GM19238 (cell line): ENCODE results near the gene KRT4.
"Not testable (repeated sequence)": the region's sequence is repeated elsewhere in the genome, so short reads cannot be mapped to it uniquely, and the experiment has no call there.

Experiments
- DNase-seq: peaks from one replicate; pipeline ENCODE4 v3.0.0; 2011; ENCODE audit warnings: low spot score; ENCODE audit not compliant: insufficient read length

KRT4 gene

DNA sequence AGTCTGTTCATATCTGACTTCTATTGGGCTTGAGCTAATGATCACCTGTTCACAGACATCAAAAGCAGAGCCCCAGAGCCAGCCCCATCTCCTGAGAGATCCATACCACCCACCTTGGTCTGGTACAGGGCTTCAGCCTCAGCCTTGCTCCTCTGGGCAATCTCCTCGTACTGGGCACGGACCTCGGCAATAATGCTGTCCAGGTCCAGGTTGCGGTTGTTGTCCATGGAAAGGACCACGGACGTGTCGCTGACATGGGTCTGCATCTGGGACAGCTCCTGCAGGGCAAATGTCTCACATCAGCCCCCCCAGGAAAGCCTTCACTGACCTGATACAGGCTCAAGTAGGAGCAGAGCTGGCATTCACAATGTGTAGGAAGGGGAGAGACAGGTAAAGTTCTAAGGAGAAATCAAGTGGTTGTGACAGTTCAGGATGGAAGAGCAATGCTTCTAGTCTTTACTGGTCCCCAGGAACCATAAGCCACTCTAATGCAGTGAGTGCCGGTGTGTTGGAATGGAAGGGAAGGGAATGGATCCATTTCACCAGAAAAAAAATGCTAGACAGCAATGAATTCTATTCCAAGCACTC, 5.2 kb downstream of the KRT4 start:
- DNase-seq, result no peak

GRCh38 chr12:52807544-52808470, 6.1 kb downstream of the KRT4 start:
- DNase-seq, result no peak

DNA sequence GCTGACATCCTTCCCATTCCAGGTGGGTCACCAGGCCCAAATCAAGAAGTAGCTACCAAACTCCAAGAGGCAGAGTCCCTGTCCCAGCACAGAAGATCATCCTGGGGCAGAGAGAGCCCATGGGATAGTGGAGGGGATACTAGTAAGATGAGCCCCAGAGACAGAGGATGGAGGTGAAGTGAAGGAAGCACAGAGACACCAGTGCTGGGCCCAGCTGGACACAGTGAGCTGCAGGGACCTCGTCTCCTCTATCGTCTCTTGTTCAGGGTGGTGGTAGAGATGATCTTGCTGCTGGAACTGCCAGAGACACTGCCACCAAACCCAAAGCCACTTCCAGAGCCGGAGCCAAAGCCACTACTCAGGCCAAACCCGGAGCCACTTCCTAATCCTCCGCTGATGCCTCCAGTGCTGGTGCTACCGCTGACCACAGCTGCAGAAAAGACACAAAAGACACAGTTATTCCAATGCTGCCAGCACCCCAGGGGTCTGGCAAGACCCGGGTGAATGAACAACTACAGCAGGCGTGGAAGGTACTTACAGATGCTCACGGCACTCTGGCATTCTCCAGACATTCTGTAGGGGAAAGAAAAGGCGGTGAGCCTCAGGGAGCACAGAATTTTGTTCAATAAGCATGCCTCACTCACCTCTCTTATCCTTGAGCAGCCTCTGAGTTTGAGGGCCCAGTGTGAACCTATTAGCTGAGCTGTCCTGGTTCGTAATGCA, 6.9 kb downstream of the KRT4 start:
- DNase-seq, result no peak

DNA sequence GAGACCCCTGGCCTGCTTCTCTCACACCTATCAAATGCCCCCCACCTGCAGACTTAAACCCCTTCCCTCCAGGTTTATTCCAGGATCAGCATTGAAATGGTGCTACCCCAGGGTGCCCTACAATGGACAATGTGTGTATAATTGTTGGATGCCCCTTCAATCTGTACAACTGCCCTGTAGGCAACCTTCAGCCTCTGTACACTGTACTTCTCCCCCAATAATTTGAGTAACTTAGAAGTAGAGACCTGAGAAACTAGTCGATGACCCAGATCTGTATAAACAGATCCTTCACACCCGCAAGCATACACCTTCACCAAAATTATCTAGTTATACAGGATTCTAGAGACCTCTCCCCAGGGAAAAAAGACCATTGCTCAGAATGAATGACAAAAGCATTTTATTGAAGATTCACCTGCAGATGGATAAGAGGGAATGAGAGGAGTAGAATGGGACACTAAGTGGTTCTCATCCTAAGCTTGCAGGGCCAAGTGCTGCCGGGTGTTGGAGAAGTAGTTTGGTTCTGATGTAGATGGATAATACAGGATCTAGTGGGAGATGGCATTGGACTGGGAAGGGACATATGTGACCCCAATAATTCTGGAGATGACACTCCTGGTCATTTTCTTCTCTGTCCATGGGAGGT, 7.6 kb downstream of the KRT4 start:
- DNase-seq, result no peak

DNA sequence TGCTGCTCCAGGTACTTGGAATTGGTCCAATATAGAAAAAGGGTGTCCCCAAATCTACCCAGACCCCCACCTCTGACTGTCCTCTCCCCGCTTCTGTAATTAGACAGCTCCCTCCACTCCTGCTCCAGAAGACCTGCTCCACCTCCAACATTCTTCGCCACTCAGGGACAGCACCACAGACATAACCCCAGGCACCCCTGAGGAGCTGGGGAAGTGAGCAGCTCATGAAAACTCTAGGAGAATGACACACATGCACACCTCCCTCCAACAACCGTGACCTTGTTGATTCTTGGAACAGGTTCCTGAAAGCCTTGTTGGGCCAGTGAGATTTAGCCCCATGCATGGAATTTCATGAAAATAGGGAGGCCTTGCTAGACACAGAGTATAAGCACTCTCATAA, 8.2 kb downstream of the KRT4 start:
- DNase-seq, result no peak

DNA sequence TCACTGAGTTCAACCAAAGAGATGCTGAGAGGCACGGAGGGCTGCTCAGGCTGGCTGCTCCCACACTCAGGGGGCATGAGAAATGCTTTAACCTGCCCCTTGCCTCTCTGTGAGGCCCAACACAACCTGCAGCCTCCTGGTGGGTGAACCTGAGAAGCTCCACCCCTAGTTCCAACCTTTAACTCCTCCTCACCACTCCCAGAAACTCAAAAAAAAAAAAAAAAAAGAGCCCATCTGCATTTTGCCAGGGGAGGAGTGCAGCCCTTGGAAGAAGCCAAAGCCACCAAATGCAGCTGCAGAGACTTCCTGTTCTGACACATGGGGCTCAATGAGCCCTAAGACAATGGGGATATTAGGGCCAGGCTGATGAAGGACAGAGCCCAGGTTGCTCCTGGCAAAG, 8.9 kb downstream of the KRT4 start:
- no peak for DNase-seq

DNA sequence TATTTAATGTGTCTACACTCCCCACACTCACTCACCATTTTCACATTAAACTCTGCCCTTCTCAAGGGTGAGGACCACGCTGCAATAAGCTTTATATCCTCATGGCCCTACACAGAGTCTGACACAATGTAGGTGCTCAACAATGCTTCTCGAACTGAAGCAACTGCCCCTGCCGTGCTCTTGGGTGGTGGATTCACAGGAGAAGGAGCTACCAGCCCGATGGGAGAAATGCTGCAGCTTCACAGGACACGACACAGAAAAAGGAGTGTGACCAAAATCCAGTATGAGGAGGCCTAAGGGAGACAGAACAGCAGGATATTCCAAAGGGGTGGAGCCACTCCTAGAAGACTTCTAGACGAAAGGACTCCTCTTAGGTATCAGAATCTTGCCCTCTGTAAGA, 11.5 kb downstream of the KRT4 start:
- DNase-seq, result no peak

DNA sequence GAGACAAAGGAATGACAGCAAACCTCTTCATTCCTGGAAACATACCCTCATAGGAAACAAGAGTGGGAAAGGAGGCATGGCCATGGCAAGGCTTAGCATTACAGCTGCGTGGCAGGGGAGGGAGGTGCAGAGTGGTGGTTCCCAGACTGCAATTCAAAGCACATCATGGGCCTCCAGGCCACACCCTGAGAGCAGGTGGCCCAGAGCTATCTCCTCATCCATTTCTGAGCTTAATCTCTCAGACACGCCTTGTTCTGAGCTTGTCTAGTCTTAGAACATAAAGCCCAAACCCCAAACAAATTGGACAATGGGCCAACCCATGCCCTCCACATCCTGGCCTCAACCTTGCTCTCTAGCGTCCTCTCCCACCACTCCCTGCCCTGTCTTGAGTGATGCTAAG, 12.1 kb downstream of the KRT4 start:
- no peak for DNase-seq

GRCh38 chr12:52800259-52800917, 13.5 kb downstream of the KRT4 start:
- DNase-seq, result no peak

DNA sequence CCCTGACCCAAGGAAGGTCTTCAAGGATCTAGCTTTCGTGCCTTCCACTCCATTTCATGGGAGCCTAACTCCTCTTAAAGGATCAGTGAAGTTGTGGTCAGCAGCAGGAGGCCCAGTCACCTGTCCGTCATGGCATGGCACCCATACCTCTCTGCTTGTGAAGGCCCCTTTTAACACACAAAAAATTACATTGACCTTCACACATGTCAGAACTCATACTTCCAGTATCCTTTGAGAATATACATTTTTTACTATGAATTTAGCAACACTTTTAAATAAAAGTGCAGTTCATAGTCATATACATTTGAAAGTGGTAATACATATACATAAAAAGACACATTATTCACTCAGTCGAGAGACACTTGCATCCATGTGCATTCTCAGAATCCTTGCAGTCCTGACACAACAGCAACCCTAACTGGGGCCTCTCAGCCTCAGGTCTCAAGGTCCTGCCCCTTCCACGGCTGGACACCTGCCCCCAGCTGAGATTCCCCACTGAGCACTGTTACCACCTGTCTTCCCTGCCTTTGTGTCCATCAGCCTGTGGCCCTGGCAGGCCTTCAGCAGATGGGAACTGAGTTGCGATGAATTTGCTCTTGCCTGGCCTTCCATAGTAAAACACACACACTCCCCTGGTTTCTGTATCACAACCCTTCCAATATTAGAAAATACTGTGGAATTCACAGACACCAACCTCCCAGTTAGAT, 14.3 kb downstream of the KRT4 start:
- no peak for DNase-seq

DNA sequence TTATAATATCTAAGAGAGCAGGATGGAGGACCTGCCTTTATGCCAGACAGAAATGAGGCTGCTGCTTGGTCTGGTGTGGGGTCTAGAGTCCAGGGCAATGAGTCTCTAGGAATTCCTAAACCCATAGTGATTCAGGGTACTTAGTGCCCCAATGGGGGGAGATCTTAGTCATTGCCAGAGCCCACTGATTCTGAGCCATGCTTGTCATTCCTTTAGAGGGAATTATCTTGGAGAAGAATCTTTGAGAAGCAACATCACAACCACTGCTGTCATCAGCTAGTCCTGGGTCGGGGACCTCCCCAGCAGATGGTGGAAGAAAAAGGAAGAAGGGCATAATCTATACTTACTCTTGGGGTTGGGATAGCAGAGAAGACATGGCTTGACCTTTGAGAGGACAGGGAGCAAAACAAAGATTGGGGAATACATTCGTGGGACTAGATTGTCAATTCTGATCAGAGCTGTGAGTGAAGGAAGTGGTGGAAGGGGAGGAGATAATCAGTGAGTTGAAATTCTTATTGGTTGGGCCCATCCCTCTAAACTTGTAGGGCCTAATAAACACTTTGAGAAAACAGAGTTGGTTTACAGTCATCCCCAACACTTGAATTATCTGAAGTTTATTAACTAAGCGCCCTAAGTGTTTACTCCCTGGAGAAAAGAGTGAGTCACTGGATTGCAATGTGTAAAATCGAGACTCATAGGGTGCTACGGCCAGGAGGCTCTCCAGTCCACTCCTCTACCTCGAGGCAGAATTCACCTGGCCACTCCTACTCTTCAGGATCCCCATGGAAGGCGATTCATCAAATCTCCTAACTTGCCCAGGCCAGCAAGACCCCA, 15.0 kb downstream of the KRT4 start:
- DNase-seq, result no peak

DNA sequence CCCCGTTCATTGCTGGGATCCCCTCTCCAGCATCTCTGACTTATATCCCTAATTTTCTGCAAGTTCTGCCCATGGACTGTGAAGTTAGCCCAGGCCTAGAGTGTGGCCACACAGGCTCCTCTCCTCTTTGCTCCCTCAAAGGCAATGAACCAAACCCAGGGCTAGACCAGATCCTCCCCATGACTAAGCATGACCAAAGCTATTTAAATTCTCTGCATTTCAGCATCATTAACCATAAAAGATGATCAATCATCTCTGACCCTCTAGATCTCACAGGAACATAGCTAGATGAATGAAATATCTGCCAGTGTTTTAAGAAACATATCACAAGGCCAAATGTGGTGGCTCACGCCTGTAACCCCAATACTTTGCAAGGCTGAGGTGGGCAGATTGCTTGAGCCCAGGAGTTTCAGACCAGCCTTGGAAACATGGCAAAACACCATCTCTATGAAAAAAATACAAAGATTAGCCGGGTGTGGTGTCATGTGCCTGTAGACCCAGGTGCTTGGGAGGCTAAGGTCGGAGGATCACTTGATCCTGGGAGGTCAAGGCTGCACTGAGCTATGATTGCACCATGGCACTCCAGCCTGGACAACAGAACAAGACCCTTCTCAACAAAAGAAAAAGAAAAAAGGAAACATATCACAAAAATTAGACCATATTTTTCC, 15.8 kb downstream of the KRT4 start:
- DNase-seq, result no peak

GRCh38 chr12:52797529-52797894, 16.4 kb downstream of the KRT4 start:
- DNase-seq, result no peak

DNA sequence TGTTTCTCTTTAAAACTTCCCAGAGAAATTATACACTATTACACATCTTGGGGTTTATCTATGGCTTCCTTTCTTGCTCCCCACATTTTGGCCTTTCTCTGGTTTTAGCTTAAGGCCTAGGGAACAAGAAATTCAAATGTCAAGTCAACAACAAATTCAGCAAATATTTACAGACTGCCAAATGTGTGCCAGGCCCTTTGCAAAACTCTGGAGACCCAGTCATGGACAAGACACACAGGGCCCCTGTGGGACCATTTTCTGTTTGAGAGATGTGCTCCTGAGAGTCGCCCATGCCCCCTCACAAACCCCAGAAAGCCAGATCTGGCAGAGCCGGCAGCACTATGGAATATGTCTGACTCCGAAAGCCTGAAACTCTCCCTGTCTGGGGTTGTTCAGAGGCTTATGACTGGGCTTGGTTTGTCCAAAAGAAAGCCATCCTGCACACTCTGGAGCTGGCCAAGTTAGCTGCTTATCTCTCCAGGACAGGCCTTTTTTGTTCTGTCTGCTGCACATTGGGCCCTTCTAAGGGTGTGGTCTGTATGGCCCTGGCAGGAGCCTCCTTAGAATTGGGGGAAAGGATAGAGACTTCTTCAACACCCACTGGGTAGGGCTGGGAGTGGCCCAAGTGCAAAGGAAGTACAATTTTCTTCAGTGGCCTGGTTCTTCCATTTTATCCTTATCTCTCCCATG, 16.9 kb downstream of the KRT4 start:
- DNase-seq, result no peak

- DNase-seq, result no peak
Observed at GRCh38 chr12:52796429-52796794, 17.5 kb downstream of the KRT4 start.

- no peak for DNase-seq
Observed at GRCh38 chr12:52795694-52796428, 18.1 kb downstream of the KRT4 start, which contains the start of gene KRT3. KRT3 (minus strand) TSS chr12:52796117; CDS start chr12:52796042, 75 bp downstream.

DNA sequence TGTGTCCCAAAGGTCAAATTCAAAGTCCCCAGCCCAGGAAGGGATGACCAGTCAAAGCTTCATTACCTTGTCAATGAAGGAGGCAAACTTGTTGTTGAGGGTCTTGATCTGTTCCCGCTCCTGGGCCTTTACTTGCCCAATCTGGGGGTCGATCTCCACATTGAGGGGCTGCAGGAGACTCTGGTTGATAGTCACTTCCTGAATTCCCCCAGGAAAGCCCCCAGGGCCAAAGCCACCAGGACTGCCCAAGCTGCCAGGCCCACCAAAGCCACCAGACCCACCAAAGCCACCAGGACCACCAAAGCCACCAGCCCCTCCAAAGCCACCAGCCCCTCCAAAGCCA, 18.6 kb downstream of the KRT4 start:
- not testable (repeated sequence) for DNase-seq
